K562 (cell line): Measurements from ENCODE around the gene TCF25. TPM values are rescaled to one million over a fixed set of nuclear protein-coding genes. Genes with fewer than 3 reads are reported as not detected.

Experiments
- EWSR1 ChIP-seq: fragments of 450-650 bp; IDR thresholded peaks from 2 replicates; pipeline ENCODE4 v1.6.1; 2018; ENCODE audit warnings: borderline replicate concordance, mild to moderate bottlenecking, low read depth, moderate library complexity; ENCODE audit not compliant: partially characterized antibody
- MEF2A ChIP-seq: IDR thresholded peaks from 2 replicates; pipeline ENCODE4 v1.6.1; 2011; ENCODE audit warnings: low read depth, mild to moderate bottlenecking, low read length, moderate library complexity; ENCODE audit not compliant: control insufficient read depth
- MITF ChIP-seq: IDR thresholded peaks from 2 replicates; pipeline ENCODE4 v1.6.1; 2014; ENCODE audit warnings: antibody characterized with exemption
- NFATC3 ChIP-seq: fragments of 450-650 bp; IDR thresholded peaks from 2 replicates; pipeline ENCODE4 v1.6.1; 2017; ENCODE audit warnings: mild to moderate bottlenecking
- NFRKB ChIP-seq: fragments of 450-650 bp; IDR thresholded peaks from 2 replicates; pipeline ENCODE4 v1.6.1; 2016; ENCODE audit warnings: low read depth
- OTX1 ChIP-seq: fragments of 450-650 bp; formaldehyde crosslinking; IDR thresholded peaks from 2 replicates; pipeline ENCODE4 v1.4.0; 2022; ENCODE audit warnings: mild to moderate bottlenecking
- TCF7L2 ChIP-seq: fragments of 150-350 bp; IDR thresholded peaks from 2 replicates; pipeline ENCODE4 v1.6.1; 2016; ENCODE audit warnings: low read depth, mild to moderate bottlenecking, low read length, moderate library complexity
- ZBTB40 ChIP-seq, 2 experiments: fragments of 450-650 bp in 1 of 2; sonication (generic) in 1 of 2; formaldehyde crosslinking in 1 of 2; IDR thresholded peaks; 2 replicates each; pipeline versions ENCODE4 v1.7.1 to v1.9.0; 2016 to 2022; ENCODE audit warnings: inconsistent platforms in 1 of 2, mild to moderate bottlenecking in 1 of 2, missing genetic modification reagents in 1 of 2
- ZFP1 ChIP-seq: fragments of 450-650 bp; formaldehyde crosslinking; IDR thresholded peaks from 2 replicates; pipeline ENCODE4 v1.4.0; 2020; ENCODE audit warnings: mild to moderate bottlenecking, mixed read lengths
- polyA plus RNA-seq, 8 experiments: library from polyadenylated mRNA; depleted of rRNA in 4 of 8; stranded (reverse) in 5 of 8; unstranded in 3 of 8; fragments of >200 nt; fragmentation: Nextera tagmentation in 2 of 8; fragmentation: Illumina TruSeq in 1 of 8; extraction: Ambion mirVana in 2 of 8; extraction: Trizol in 1 of 8; gene quantifications; 2 replicates each; pipeline versions ENCODE4 v1.2.1 to v1.2.3, GENCODE V29; 2011 to 2014; ENCODE audit warnings: inconsistent platforms in 1 of 8, missing spikeins in 1 of 8
- total RNA-seq, 7 experiments: library from RNA; depleted of rRNA in 6 of 7; stranded (reverse); fragments of >200 nt in 6 of 7; fragmentation: Illumina TruSeq in 2 of 7; extraction: Trizol in 2 of 7; gene quantifications; 2 replicates each; pipeline versions ENCODE4 v1.2.1 to v1.2.3, GENCODE V29; 2011 to 2021; ENCODE audit warnings: low replicate concordance in 1 of 7
- TF ChIP-seq, protein P1 (sequence below): fragments of 450-650 bp; formaldehyde crosslinking; IDR thresholded peaks from 2 replicates; pipeline ENCODE4 v1.4.0; 2020; ENCODE audit warnings: mild to moderate bottlenecking, mixed read lengths
- TF ChIP-seq, protein P2 (sequence below): fragments of 450-650 bp; IDR thresholded peaks from 2 replicates; pipeline ENCODE4 v1.7.1; 2018; ENCODE audit warnings: mild to moderate bottlenecking, low read depth; ENCODE audit not compliant: partially characterized antibody

The TCF25 gene
- total and polyA plus RNA-seq, 9 of the 15 experiments (the other 6 are each of a cell fraction or from before 2014, with no cell fraction given), result 9.0 to 154 (median 83.8) TPM

GRCh38 chr16:89917773-89918452, 44.5 kb downstream of the TCF25 start (continued):
- peak; percentile 44; the same call in 1 of the 2 replicates for TF ChIP-seq ZBTB40 (IDR thresholded peaks at IDR 0.05)
- TF ChIP-seq ZBTB40 (CRISPR knock-in tag; IDR thresholded peaks at IDR 0.05), result no peak
- peak; percentile 60; the same call in 1 of the 2 replicates for TF ChIP-seq TCF7L2
- no peak for TF ChIP-seq MEF2A
- TF ChIP-seq NFATC3, result no peak
- no peak for TF ChIP-seq ZFP1 (CRISPR knock-in tag)
- no peak for TF ChIP-seq EWSR1
- TF ChIP-seq OTX1 (CRISPR knock-in tag), result no peak
- TF ChIP-seq NFRKB, result no peak
- TF ChIP-seq, protein P1, sequence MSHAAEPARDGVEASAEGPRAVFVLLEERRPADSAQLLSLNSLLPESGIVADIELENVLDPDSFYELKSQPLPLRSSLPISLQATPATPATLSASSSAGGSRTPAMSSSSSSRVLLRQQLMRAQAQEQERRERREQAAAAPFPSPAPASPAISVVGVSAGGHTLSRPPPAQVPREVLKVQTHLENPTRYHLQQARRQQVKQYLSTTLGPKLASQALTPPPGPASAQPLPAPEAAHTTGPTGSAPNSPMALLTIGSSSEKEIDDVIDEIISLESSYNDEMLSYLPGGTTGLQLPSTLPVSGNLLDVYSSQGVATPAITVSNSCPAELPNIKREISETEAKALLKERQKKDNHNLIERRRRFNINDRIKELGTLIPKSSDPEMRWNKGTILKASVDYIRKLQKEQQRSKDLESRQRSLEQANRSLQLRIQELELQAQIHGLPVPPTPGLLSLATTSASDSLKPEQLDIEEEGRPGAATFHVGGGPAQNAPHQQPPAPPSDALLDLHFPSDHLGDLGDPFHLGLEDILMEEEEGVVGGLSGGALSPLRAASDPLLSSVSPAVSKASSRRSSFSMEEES (CRISPR knock-in tag), result no peak
- 0 out of 2 replicates have a peak, but pooled peaks have one; percentile 11 for TF ChIP-seq MITF
- TF ChIP-seq, protein P2, sequence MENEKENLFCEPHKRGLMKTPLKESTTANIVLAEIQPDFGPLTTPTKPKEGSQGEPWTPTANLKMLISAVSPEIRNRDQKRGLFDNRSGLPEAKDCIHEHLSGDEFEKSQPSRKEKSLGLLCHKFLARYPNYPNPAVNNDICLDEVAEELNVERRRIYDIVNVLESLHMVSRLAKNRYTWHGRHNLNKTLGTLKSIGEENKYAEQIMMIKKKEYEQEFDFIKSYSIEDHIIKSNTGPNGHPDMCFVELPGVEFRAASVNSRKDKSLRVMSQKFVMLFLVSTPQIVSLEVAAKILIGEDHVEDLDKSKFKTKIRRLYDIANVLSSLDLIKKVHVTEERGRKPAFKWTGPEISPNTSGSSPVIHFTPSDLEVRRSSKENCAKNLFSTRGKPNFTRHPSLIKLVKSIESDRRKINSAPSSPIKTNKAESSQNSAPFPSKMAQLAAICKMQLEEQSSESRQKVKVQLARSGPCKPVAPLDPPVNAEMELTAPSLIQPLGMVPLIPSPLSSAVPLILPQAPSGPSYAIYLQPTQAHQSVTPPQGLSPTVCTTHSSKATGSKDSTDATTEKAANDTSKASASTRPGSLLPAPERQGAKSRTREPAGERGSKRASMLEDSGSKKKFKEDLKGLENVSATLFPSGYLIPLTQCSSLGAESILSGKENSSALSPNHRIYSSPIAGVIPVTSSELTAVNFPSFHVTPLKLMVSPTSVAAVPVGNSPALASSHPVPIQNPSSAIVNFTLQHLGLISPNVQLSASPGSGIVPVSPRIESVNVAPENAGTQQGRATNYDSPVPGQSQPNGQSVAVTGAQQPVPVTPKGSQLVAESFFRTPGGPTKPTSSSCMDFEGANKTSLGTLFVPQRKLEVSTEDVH, result no peak
